ENCODE data around the gene ZNF324.

- TF ChIP-seq CTCF (conservative IDR thresholded peaks at IDR 0.05; ENCODE audit: low read length) = no peak
- no peak for TF ChIP-seq EZH2phosphoT487 (IDR thresholded peaks at IDR 0.05; ENCODE audit: borderline replicate concordance, low read depth, low read length)
These were observed 52.1 kb downstream of the ZNF324 start for GRCh38 chr19:58519087-58519354.
